K562 (cell line): ENCODE measurements around the gene CAMK2D. TPM values are rescaled to one million over a fixed set of nuclear protein-coding genes. Genes with fewer than 3 reads are reported as not detected.

Experiments used
- ATAC-seq: fragments of 200-7000 bp; cut with Tn5 transposase; 3 replicates; pipeline ENCODE4 v1.9.1; 2020; ENCODE audit warnings: moderate library complexity
- BruUV-seq: library from RNA; stranded (reverse); fragments of 400-500 nt; replicated peaks from 2 replicates; lab custom pipeline; 2021; lab: Mats Ljungman, UMichigan
- CTCF ChIA-PET: fragments of 300-600 bp; formaldehyde crosslinking; extraction: SDS; loops from one replicate; lab custom pipeline; 2021; ENCODE audit warnings: low intra/inter-chr PET ratio; lab: Yijun Ruan, JAX
- POLR2A ChIA-PET: fragments of 300-600, 350-650 bp; sonication (Branson Sonifier 250); formaldehyde crosslinking; extraction: SDS; loops from one replicate; lab custom pipeline; 2021; ENCODE audit warnings: antibody characterized with exemption, inconsistent platforms; lab: Yijun Ruan, JAX
- DNase-seq, 4 experiments: peaks; one replicate each; pipeline versions ENCODE4 v3.0.0 to v3.0.0-alpha.2; 2011 to 2018; ENCODE audit warnings: low spot score in 3 of 4, mixed read lengths in 3 of 4; ENCODE audit errors: extremely low read depth in 1 of 4
- FAIRE-seq: peaks from 2 replicates; lab custom pipeline; 2011; peaks lifted over from hg19 to GRCh38; lab: Jason Lieb, UNC
- H2AFZ ChIP-seq: 2 replicates; pipeline ENCODE4 v1.6.0; 2011; ENCODE audit warnings: low read depth, low read length, control low read depth, inconsistent platforms
- H3K27ac ChIP-seq: fragments of 200-600 bp; 3 replicates; pipeline ENCODE4 v1.8.0; 2011; ENCODE audit warnings: low read depth, mild to moderate bottlenecking, control low read depth, inconsistent platforms, low read length, moderate library complexity, mixed read lengths; ENCODE audit errors: extremely low read depth
- H3K27me3 ChIP-seq, 2 experiments: fragments of 300-600 bp in 1 of 2; 2 replicates in 1 of 2; 3 replicates in 1 of 2; pipeline versions ENCODE4 v1.6.0 to v1.8.0; 2011; ENCODE audit warnings: inconsistent platforms in 2 of 2, low read length in 2 of 2, mild to moderate bottlenecking in 1 of 2, mixed read lengths in 1 of 2, moderate library complexity in 1 of 2; ENCODE audit not compliant: control insufficient read depth in 2 of 2, insufficient read depth in 2 of 2
- H3K36me3 ChIP-seq: fragments of 300-600 bp; 3 replicates; pipeline ENCODE4 v1.8.0; 2011; ENCODE audit warnings: mild to moderate bottlenecking, low read length, inconsistent platforms; ENCODE audit not compliant: control insufficient read depth, insufficient read depth
- H3K4me1 ChIP-seq, 2 experiments: fragments of 200-600 bp in 1 of 2; replicated peaks in 1 of 2; 2 replicates in 1 of 2; 3 replicates in 1 of 2; pipeline versions ENCODE4 v1.5.1 to v1.8.0; 2011; ENCODE audit warnings: inconsistent platforms in 2 of 2, low read length in 2 of 2, mild to moderate bottlenecking in 1 of 2, mixed read lengths in 1 of 2, moderate library complexity in 1 of 2; ENCODE audit not compliant: control insufficient read depth in 2 of 2, insufficient read depth in 2 of 2
- H3K4me2 ChIP-seq: 2 replicates; pipeline ENCODE4 v1.6.1; 2011; ENCODE audit warnings: low read length, control low read depth, inconsistent platforms, mixed read lengths; ENCODE audit not compliant: insufficient read depth
- H3K4me3 ChIP-seq: fragments of 200-600 bp; sonication (generic), shearing (Covaris generic); 2 replicates; pipeline ENCODE4 v1.5.1; 2016; ENCODE audit warnings: control low read depth, inconsistent platforms
- H3K79me2 ChIP-seq: fragments of 200-600 bp; 3 replicates; pipeline ENCODE4 v1.8.0; 2011; ENCODE audit warnings: low read length, inconsistent platforms; ENCODE audit not compliant: control insufficient read depth, insufficient read depth
- H3K9ac ChIP-seq, 2 experiments: 2 replicates each; pipeline versions ENCODE4 v1.6.0 to v1.6.1; 2011; ENCODE audit warnings: low read depth in 2 of 2, low read length in 2 of 2, control low read depth in 1 of 2, inconsistent platforms in 1 of 2, mild to moderate bottlenecking in 1 of 2, mixed read lengths in 1 of 2; ENCODE audit not compliant: insufficient read depth in 1 of 2
- H3K9me1 ChIP-seq: one replicate; pipeline ENCODE4 v1.6.0; 2011; ENCODE audit warnings: inconsistent platforms, mild to moderate bottlenecking, low read length, moderate library complexity; ENCODE audit not compliant: control insufficient read depth, insufficient read depth
- H3K9me3 ChIP-seq: replicated peaks from 2 replicates; pipeline ENCODE4 v1.5.1; 2011; ENCODE audit warnings: low read depth, low read length, inconsistent platforms; ENCODE audit not compliant: control insufficient read depth, insufficient read depth
- H4K20me1 ChIP-seq: replicated peaks from 2 replicates; pipeline ENCODE4 v1.6.1; 2011; ENCODE audit warnings: low read length, inconsistent platforms, mixed read lengths; ENCODE audit not compliant: control insufficient read depth, insufficient read depth
- ERF ChIP-seq: fragments of 450-650 bp; formaldehyde crosslinking; IDR thresholded peaks from 2 replicates; pipeline ENCODE4 v1.4.0; 2020; ENCODE audit warnings: mild to moderate bottlenecking, mixed read lengths
- HDAC8 ChIP-seq: fragments of 450-650 bp; IDR thresholded peaks from 2 replicates; pipeline ENCODE4 v1.6.1; 2016; ENCODE audit warnings: mild to moderate bottlenecking, missing genetic modification characterization, moderate library complexity, missing compliant biosample characterization
- TAL1 ChIP-seq: fragments of 450-650 bp; IDR thresholded peaks from 2 replicates; pipeline ENCODE4 v1.6.1; 2016; ENCODE audit warnings: mild to moderate bottlenecking
- ZNF239 ChIP-seq: fragments of 250-450 bp; sonication (Bioruptor Pico); IDR thresholded peaks from 2 replicates; pipeline ENCODE4 v1.4.0; 2020; ENCODE audit warnings: mild to moderate bottlenecking
- WGBS: fragments of 100-300 bp; shearing (Covaris generic); methylation state at CpG from one replicate; pipeline ENCODE4 v1.1.6; 2016; ENCODE audit warnings: low coverage, mixed read lengths; ENCODE audit not compliant: insufficient coverage; ENCODE audit errors: missing lambda C conversion rate; 5-methylcytosine and 5-hydroxymethylcytosine counted together
- in situ Hi-C: fragments of 300-500 bp; cut with MboI; formaldehyde crosslinking; loops from 4 replicates; pipeline ENCODE4 v1.15.0; 2018; ENCODE audit warnings: inconsistent platforms, mixed read lengths
- intact Hi-C: fragments of 100-400 bp; cut with micrococcal nuclease; formaldehyde crosslinking; loops from 2 replicates; pipeline ENCODE4 v1.14.2; 2022
- polyA plus RNA-seq, 8 experiments: library from polyadenylated mRNA; depleted of rRNA in 4 of 8; stranded (reverse) in 5 of 8; unstranded in 3 of 8; fragments of >200 nt; fragmentation: Nextera tagmentation in 2 of 8; fragmentation: Illumina TruSeq in 1 of 8; extraction: Ambion mirVana in 2 of 8; extraction: Trizol in 1 of 8; gene quantifications; 2 replicates each; pipeline versions ENCODE4 v1.2.1 to v1.2.3, GENCODE V29; 2011 to 2014; ENCODE audit warnings: inconsistent platforms in 1 of 8, missing spikeins in 1 of 8
- total RNA-seq, 7 experiments: library from RNA; depleted of rRNA in 6 of 7; stranded (reverse); fragments of >200 nt in 6 of 7; fragmentation: Illumina TruSeq in 2 of 7; extraction: Trizol in 2 of 7; gene quantifications; 2 replicates each; pipeline versions ENCODE4 v1.2.1 to v1.2.3, GENCODE V29; 2011 to 2021; ENCODE audit warnings: low replicate concordance in 1 of 7
- TF ChIP-seq, protein P1 (sequence below): sonication (generic); formaldehyde crosslinking; IDR thresholded peaks from 2 replicates; pipeline ENCODE4 v1.8.1; 2023; ENCODE audit warnings: mild to moderate bottlenecking, missing genetic modification reagents
- TF ChIP-seq, protein P2 (sequence below), 2 experiments: fragments of 450-650 bp; IDR thresholded peaks; 2 replicates each; pipeline ENCODE4 v1.6.1; 2016; ENCODE audit warnings: mild to moderate bottlenecking in 2 of 2, borderline replicate concordance in 1 of 2, low read depth in 1 of 2, moderate library complexity in 1 of 2

Gene CAMK2D
- total and polyA plus RNA-seq, 9 of the 15 experiments (the other 6 are each of a cell fraction or from before 2014, with no cell fraction given), result 0.01 to 0.33 (median 0.04) TPM; not detected in 2

DNA sequence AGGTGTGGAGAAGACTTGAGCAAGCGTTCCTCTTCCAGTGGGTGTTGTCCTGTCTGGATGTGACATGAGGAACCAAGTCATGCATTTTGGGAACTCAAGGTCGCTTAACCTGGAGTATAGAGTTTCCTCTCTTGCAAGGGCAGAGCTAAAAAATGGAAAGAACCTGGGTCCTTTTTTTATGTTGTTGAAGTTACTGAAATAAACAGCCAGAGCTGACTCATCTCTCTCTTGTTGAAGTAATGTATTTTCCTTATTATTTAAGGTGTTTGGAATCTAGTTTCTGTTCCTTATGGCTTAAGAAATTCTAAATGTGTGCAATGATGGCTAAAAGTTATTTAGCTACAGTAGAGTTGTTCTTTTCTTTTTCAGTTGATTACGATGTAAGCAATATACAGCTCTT, 314.5 kb downstream of the CAMK2D start:
- ATAC-seq (no peak), FAIRE-seq (no peak), DNase-seq (no peak)
- Histone ChIP-seq H2AFZ (no peak overlapping the region), H3K9me3 (no peaks in the 10 kb centered on the region), H3K4me2 (no peak overlapping the region), H3K9me1 (no peaks in the 10 kb centered on the region), H4K20me1 (no peaks in the 10 kb centered on the region), H3K4me1 (no peaks in the 10 kb centered on the region), H3K27me3 (no peaks in the 10 kb centered on the region), H3K9ac (no peak overlapping the region), H3K79me2 (no peaks in the 10 kb centered on the region), H3K27ac (no peak overlapping the region), H3K4me3 (no peak overlapping the region), H3K36me3 (no peaks in the 10 kb centered on the region)
- ChIA-PET POLR2A (no interaction called here), CTCF (no interaction called here)
- intact Hi-C loops (no loop called here), in situ Hi-C loops (no loop called here)
- no peak for TF ChIP-seq ZNF239 (CRISPR knock-in tag)
- TF ChIP-seq, protein P1, sequence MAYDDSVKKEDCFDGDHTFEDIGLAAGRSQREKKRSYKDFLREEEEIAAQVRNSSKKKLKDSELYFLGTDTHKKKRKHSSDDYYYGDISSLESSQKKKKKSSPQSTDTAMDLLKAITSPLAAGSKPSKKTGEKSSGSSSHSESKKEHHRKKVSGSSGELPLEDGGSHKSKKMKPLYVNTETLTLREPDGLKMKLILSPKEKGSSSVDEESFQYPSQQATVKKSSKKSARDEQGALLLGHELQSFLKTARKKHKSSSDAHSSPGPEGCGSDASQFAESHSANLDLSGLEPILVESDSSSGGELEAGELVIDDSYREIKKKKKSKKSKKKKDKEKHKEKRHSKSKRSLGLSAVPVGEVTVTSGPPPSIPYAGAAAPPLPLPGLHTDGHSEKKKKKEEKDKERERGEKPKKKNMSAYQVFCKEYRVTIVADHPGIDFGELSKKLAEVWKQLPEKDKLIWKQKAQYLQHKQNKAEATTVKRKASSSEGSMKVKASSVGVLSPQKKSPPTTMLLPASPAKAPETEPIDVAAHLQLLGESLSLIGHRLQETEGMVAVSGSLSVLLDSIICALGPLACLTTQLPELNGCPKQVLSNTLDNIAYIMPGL (CRISPR knock-in tag), result no peak
- no TSS peak for BruUV-seq
- WGBS, result 0% methylated on average over 3 of the region's 3 CpGs

DNA sequence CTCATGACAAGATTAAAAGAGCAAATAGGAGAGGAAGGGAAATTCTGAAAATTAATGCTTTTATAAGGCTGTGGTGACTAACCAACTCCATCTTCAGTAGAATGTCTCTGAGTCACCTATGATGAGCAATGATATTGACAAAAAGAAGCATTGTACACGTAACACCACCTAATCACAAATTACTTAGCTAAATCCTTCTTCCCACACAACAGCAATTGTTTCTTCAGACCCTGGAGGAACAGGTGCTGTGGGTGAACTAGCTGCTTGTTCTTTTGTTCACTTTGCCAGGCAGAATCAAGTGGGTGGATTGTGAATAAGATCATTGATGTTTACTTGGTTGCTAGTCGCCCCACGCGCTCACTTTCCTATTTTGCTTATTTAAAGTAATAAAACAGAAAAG, 315.5 kb downstream of the CAMK2D start:
- BruUV-seq, result no TSS peak
- WGBS, result 2% methylated on average over 4 of the region's 4 CpGs
- H2AFZ ChIP-seq, result no peak overlapping the region
- no peak overlapping the region for H3K4me2 ChIP-seq
- no peak overlapping the region for H3K27ac ChIP-seq
- no peaks in the 10 kb centered on the region for H3K27me3 ChIP-seq
- FAIRE-seq, result no peak
- H3K79me2 ChIP-seq, result no peaks in the 10 kb centered on the region
- H3K9me1 ChIP-seq, result no peaks in the 10 kb centered on the region
- H4K20me1 ChIP-seq, result no peaks in the 10 kb centered on the region
- POLR2A ChIA-PET, result interaction anchor here (0.7 kb wide), 1 partner anchor 43 kb away, joined by 3 read pairs; no protein-coding TSS in a partner anchor
- no peak for DNase-seq
- H3K9me3 ChIP-seq, result no peaks in the 10 kb centered on the region
- no peak for ATAC-seq
- in situ Hi-C loops (no loop called here), intact Hi-C loops (no loop called here)
- CTCF ChIA-PET, result no interaction called here
- H3K9ac ChIP-seq, result no peak overlapping the region
- no peaks in the 10 kb centered on the region for H3K4me1 ChIP-seq
- no peaks in the 10 kb centered on the region for H3K36me3 ChIP-seq
- no peak overlapping the region for H3K4me3 ChIP-seq
- TF ChIP-seq, protein P2, sequence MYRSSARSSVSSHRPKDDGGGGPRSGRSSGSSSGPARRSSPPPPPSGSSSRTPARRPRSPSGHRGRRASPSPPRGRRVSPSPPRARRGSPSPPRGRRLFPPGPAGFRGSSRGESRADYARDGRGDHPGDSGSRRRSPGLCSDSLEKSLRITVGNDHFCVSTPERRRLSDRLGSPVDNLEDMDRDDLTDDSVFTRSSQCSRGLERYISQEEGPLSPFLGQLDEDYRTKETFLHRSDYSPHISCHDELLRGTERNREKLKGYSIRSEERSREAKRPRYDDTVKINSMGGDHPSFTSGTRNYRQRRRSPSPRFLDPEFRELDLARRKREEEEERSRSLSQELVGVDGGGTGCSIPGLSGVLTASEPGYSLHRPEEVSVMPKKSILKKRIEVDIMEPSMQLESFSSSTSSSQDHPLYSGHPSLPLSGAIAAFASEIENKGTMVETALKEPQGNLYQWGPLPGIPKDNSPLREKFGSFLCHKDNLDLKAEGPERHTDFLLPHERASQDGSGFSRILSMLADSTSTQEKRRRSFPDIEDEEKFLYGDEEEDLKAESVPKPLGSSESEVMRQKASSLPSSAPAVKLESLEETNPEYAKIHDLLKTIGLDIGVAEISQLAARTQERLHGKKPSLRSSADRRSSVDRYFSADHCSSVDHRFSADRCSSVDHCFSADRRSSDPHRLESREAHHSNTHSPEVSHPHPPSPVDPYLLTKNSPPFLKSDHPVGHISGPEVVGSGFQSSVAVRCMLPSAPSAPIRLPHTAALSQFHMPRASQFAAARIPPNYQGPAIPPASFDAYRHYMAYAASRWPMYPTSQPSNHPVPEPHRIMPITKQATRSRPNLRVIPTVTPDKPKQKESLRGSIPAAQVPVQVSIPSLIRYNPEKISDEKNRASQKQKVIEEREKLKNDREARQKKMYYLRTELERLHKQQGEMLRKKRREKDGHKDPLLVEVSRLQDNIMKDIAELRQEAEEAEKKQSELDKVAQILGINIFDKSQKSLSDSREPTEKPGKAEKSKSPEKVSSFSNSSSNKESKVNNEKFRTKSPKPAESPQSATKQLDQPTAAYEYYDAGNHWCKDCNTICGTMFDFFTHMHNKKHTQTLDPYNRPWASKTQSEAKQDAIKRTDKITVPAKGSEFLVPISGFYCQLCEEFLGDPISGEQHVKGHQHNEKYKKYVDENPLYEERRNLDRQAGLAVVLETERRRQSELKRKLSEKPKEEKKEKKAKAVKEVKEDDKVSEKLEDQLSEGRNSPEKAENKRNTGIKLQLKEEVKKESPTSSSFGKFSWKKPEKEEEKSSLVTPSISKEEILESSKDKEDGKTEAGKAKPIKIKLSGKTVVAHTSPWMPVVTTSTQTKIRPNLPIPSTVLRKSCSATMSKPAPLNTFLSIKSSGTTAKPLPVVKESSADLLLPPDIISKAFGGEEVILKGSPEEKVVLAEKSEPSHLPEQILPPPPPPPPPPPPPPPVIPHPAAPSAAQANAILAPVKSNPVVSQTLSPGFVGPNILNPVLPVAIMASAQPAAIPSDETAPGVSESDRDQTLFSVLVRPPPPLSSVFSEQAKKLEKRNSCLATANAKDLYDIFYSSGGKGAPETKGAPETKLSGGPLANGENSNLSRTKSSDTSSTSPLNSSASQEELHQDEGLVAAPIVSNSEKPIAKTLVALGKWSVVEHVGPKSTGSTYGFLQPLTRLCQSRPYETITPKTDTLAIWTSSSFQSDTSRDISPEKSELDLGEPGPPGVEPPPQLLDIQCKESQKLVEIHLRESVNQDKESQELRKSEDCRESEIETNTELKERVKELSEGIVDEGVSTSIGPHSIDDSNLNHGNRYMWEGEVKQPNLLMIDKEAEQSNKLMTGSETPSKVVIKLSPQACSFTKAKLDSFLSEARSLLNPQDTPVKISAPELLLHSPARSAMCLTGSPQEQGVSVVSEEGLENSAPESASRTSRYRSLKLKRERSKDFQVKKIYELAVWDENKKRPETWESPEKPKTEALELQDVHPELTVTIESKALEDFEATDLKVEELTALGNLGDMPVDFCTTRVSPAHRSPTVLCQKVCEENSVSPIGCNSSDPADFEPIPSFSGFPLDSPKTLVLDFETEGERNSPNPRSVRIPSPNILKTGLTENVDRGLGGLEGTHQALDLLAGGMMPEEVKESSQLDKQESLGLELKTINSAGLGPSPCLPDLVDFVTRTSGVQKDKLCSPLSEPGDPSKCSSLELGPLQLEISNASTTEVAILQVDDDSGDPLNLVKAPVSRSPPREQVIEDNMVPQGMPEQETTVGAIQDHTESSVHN (IDR thresholded peaks at IDR 0.05; ENCODE audit: borderline replicate concordance in 1 of 2, low read depth in 1 of 2), result no peak
- no peak for TF ChIP-seq TAL1
- TF ChIP-seq HDAC8 (tag), result no peak
- no peak for TF ChIP-seq ERF (CRISPR knock-in tag)
